Measurements from ENCODE around the gene LMNTD1. TPM values are rescaled to one million over a fixed set of nuclear protein-coding genes. Genes with fewer than 3 reads are reported as not detected.

LMNTD1 gene
- total RNA-seq, 1 experiment from 2014 or later, result not detected

DNA sequence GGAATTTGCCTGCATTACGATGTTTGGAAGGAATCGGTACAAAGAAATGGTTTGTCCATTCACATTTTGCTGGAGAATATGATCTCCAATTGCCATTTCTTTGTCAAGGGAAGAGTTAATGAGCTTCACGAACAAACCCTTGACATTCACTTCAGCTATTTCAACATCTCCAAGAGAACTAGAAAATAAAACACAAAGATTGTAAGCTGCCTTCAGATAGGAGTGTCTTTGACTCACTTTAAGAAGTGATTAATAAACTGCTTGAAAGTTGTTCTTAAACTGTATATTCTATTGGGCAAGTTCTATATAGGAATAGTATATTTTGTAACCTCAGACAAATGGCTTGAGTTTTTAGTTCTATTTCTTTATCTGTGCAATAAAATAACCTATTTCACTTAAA, 26.3 kb downstream of the LMNTD1 start:
- Mint-ChIP-seq H3K4me1 (no peaks in the 10 kb centered on the region), H3K9me3 (0 out of 2 replicates have a peak, but pooled peaks cover 5% of the 10 kb centered on the region), H3K36me3 (no peaks in the 10 kb centered on the region), H3K27ac (no peak overlapping the region), H3K27me3 (ENCODE audit: low read depth) (no peaks in the 10 kb centered on the region), H3K4me3 (no peak overlapping the region)
- TF ChIP-seq NFE2L1 (CRISPR knock-in tag; IDR thresholded peaks at IDR 0.05) (no peak), NR3C1 (CRISPR knock-in tag; conservative IDR thresholded peaks at IDR 0.05; ENCODE audit: low read depth) (no peak), ARID4B (CRISPR knock-in tag; IDR thresholded peaks at IDR 0.05; ENCODE audit: borderline replicate concordance) (no peak), PREB (CRISPR knock-in tag; IDR thresholded peaks at IDR 0.05; ENCODE audit: borderline replicate concordance) (no peak), ZBTB43 (CRISPR knock-in tag; IDR thresholded peaks at IDR 0.05) (no peak), JUN (CRISPR knock-in tag; IDR thresholded peaks at IDR 0.05) (no peak), OVOL2 (CRISPR knock-in tag; IDR thresholded peaks at IDR 0.05; ENCODE audit: borderline replicate concordance) (no peak), ZNF512 (CRISPR knock-in tag; IDR thresholded peaks at IDR 0.05; ENCODE audit: borderline replicate concordance) (no peak), PRRX2 (CRISPR knock-in tag; IDR thresholded peaks at IDR 0.05) (no peak), ELF4 (CRISPR knock-in tag; IDR thresholded peaks at IDR 0.05; ENCODE audit: low read depth) (no peak), SMAD3 (CRISPR knock-in tag; IDR thresholded peaks at IDR 0.05; ENCODE audit: borderline replicate concordance) (no peak), ZSCAN18 (CRISPR knock-in tag; IDR thresholded peaks at IDR 0.05) (no peak), NR2C2 (CRISPR knock-in tag; IDR thresholded peaks at IDR 0.05) (no peak)
- TF ChIP-seq, protein P1, sequence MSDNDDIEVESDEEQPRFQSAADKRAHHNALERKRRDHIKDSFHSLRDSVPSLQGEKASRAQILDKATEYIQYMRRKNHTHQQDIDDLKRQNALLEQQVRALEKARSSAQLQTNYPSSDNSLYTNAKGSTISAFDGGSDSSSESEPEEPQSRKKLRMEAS (CRISPR knock-in tag; IDR thresholded peaks at IDR 0.05), result no peak
- ATAC-seq (no peak), DNase-seq (ENCODE audit: low spot score) (no peak)
- CTCF ChIA-PET, result no interaction called here
- POLR2A ChIA-PET, result no interaction called here

DNA sequence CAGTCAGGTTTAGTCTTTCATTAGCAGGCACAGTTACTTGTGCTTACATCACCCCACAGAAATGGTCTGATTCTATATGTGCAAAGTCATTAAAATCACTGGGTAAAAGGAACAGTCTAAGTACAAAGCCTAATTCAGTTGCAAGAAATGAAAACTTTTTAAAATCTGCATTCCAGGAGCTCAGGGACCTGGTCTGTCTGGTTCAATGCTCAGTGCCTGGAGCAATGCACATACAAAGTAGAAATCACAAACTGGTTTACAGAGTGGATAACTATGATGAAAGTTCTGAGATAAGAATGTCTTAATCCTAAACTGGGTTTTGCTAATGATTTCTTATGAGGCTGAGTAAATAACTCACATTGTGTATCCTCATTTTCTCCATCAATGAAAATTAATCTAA, 28.7 kb downstream of the LMNTD1 start:
- CTCF ChIA-PET, result no interaction called here
- Mint-ChIP-seq H3K27ac (no peak overlapping the region), H3K27me3 (ENCODE audit: low read depth) (no peaks in the 10 kb centered on the region; the same call in 1 of the 2 replicates), H3K36me3 (no peaks in the 10 kb centered on the region), H3K4me1 (no peaks in the 10 kb centered on the region), H3K9me3 (0 out of 2 replicates have a peak, but pooled peaks cover 5% of the 10 kb centered on the region), H3K4me3 (no peak overlapping the region)
- no peak for DNase-seq (ENCODE audit: low spot score)
- TF ChIP-seq IRF2 (CRISPR knock-in tag; IDR thresholded peaks at IDR 0.05; ENCODE audit: borderline replicate concordance, low read depth), result no peak
- TF ChIP-seq TEAD1 (CRISPR knock-in tag; IDR thresholded peaks at IDR 0.05), result no peak
- no peak for TF ChIP-seq USF1 (CRISPR knock-in tag; IDR thresholded peaks at IDR 0.05)
- TF ChIP-seq ZSCAN18 (CRISPR knock-in tag; IDR thresholded peaks at IDR 0.05), result no peak
- TF ChIP-seq PREB (CRISPR knock-in tag; IDR thresholded peaks at IDR 0.05; ENCODE audit: borderline replicate concordance), result no peak
- TF ChIP-seq, protein P2, sequence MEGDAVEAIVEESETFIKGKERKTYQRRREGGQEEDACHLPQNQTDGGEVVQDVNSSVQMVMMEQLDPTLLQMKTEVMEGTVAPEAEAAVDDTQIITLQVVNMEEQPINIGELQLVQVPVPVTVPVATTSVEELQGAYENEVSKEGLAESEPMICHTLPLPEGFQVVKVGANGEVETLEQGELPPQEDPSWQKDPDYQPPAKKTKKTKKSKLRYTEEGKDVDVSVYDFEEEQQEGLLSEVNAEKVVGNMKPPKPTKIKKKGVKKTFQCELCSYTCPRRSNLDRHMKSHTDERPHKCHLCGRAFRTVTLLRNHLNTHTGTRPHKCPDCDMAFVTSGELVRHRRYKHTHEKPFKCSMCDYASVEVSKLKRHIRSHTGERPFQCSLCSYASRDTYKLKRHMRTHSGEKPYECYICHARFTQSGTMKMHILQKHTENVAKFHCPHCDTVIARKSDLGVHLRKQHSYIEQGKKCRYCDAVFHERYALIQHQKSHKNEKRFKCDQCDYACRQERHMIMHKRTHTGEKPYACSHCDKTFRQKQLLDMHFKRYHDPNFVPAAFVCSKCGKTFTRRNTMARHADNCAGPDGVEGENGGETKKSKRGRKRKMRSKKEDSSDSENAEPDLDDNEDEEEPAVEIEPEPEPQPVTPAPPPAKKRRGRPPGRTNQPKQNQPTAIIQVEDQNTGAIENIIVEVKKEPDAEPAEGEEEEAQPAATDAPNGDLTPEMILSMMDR (IDR thresholded peaks at IDR 0.05), result no peak
- no peak for ATAC-seq
- POLR2A ChIA-PET, result no interaction called here

All from WTC11 (cell line).